ENCODE measurements around the gene RCL1. TPM values are rescaled to one million over a fixed set of nuclear protein-coding genes. Genes with fewer than 3 reads are reported as not detected.
"Not testable (repeated sequence)": the region's sequence is repeated elsewhere in the genome, so short reads cannot be mapped to it uniquely, and the experiment has no call there.

Gene RCL1
- 12.2 and 16.4 TPM in 2 replicates for total RNA-seq (2012; rRNA removed)

- Histone ChIP-seq H3K4me1 (ENCODE audit: control insufficient read depth, insufficient read depth, low read length) (peaks cover 9% of the 10 kb centered on the region), H3K27me3 (ENCODE audit: control insufficient read depth, insufficient read depth, low read length) (no peaks in the 10 kb centered on the region), H3K9ac (ENCODE audit: low read depth, low read length) (peak within 1 kb of the TSS; percentile 80), H3K4me2 (ENCODE audit: low read length) (peak within 1 kb of the TSS; percentile 89), H3K36me3 (ENCODE audit: insufficient read depth, low read length) (no peaks in the 10 kb centered on the region), H3K4me3 (ENCODE audit: low read length) (peak within 1 kb of the TSS; percentile 82), H3K9me3 (replicated peaks; ENCODE audit: low read length) (no peaks in the 10 kb centered on the region)
These were observed at the start of gene RCL1 for GRCh38 chr9:4792572-4793458. TSS of gene RCL1 (plus strand) at chr9:4792944. CDS start at chr9:4793092, 148 bp downstream.

- Histone ChIP-seq H3K36me3 (ENCODE audit: insufficient read depth, low read length) (no peaks in the 10 kb centered on the region), H3K4me2 (ENCODE audit: low read length) (no peak overlapping the region), H3K4me3 (ENCODE audit: low read length) (no peak overlapping the region), H3K4me1 (ENCODE audit: control insufficient read depth, insufficient read depth, low read length) (peaks cover 23% of the 10 kb centered on the region), H3K27me3 (ENCODE audit: control insufficient read depth, insufficient read depth, low read length) (no peaks in the 10 kb centered on the region), H3K9ac (ENCODE audit: low read depth, low read length) (no peak overlapping the region), H3K9me3 (replicated peaks; ENCODE audit: low read length) (no peaks in the 10 kb centered on the region)
These were observed 49.4 kb upstream of the RCL1 start for GRCh38 chr9:4743131-4743875.

GRCh38 chr9:4746278-4747030 is 46.3 kb upstream of the RCL1 start:
- H3K4me2 ChIP-seq (ENCODE audit: low read length): no peak overlapping the region
- no peak overlapping the region for H3K9ac ChIP-seq (ENCODE audit: low read depth, low read length)
- H3K4me3 ChIP-seq (ENCODE audit: low read length): no peak overlapping the region
- H3K36me3 ChIP-seq (ENCODE audit: insufficient read depth, low read length): no peaks in the 10 kb centered on the region
- peaks cover 11% of the 10 kb centered on the region for H3K4me1 ChIP-seq (ENCODE audit: control insufficient read depth, insufficient read depth, low read length)
- no peaks in the 10 kb centered on the region for H3K27me3 ChIP-seq (ENCODE audit: control insufficient read depth, insufficient read depth, low read length)
- no peaks in the 10 kb centered on the region for H3K9me3 ChIP-seq (replicated peaks; ENCODE audit: low read length)

GRCh38 chr9:4748612-4749011 is 44.1 kb upstream of the RCL1 start:
- Histone ChIP-seq H3K4me1 (ENCODE audit: control insufficient read depth, insufficient read depth, low read length) (no peaks in the 10 kb centered on the region), H3K9me3 (replicated peaks; ENCODE audit: low read length) (no peaks in the 10 kb centered on the region), H3K36me3 (ENCODE audit: insufficient read depth, low read length) (no peaks in the 10 kb centered on the region), H3K4me3 (ENCODE audit: low read length) (no peak overlapping the region), H3K27me3 (ENCODE audit: control insufficient read depth, insufficient read depth, low read length) (peaks cover 8% of the 10 kb centered on the region), H3K4me2 (ENCODE audit: low read length) (no peak overlapping the region), H3K9ac (ENCODE audit: low read depth, low read length) (no peak overlapping the region)

- Histone ChIP-seq H3K36me3 (ENCODE audit: insufficient read depth, low read length) (no peaks in the 10 kb centered on the region), H3K9ac (ENCODE audit: low read depth, low read length) (no peak overlapping the region), H3K4me2 (ENCODE audit: low read length) (no peak overlapping the region), H3K27me3 (ENCODE audit: control insufficient read depth, insufficient read depth, low read length) (peaks cover 8% of the 10 kb centered on the region), H3K4me1 (ENCODE audit: control insufficient read depth, insufficient read depth, low read length) (no peaks in the 10 kb centered on the region), H3K4me3 (ENCODE audit: low read length) (no peak overlapping the region), H3K9me3 (replicated peaks; ENCODE audit: low read length) (no peaks in the 10 kb centered on the region)
These were observed 42.6 kb upstream of the RCL1 start for GRCh38 chr9:4750023-4750673.

- H3K4me3 ChIP-seq (ENCODE audit: low read length); H3K4me1 ChIP-seq (ENCODE audit: control insufficient read depth, insufficient read depth, low read length); H3K9ac ChIP-seq (ENCODE audit: low read depth, low read length); H3K36me3 ChIP-seq (ENCODE audit: insufficient read depth, low read length); H3K9me3 ChIP-seq (replicated peaks; ENCODE audit: low read length); H3K4me2 ChIP-seq (ENCODE audit: low read length): not testable (repeated sequence)
- peaks cover 13% of the 10 kb centered on the region for H3K27me3 ChIP-seq (ENCODE audit: control insufficient read depth, insufficient read depth, low read length)
These were observed 38.2 kb upstream of the RCL1 start for GRCh38 chr9:4754530-4754929.

- no peaks in the 10 kb centered on the region for H3K36me3 ChIP-seq (ENCODE audit: insufficient read depth, low read length)
- H3K4me1 ChIP-seq (ENCODE audit: control insufficient read depth, insufficient read depth, low read length): no peaks in the 10 kb centered on the region
- H3K9me3 ChIP-seq (replicated peaks; ENCODE audit: low read length): no peaks in the 10 kb centered on the region
- H3K27me3 ChIP-seq (ENCODE audit: control insufficient read depth, insufficient read depth, low read length): peaks cover 15% of the 10 kb centered on the region
- H3K4me2 ChIP-seq (ENCODE audit: low read length): no peak overlapping the region
- H3K4me3 ChIP-seq (ENCODE audit: low read length): no peak overlapping the region
- H3K9ac ChIP-seq (ENCODE audit: low read depth, low read length): no peak overlapping the region
These were observed 37.6 kb upstream of the RCL1 start for GRCh38 chr9:4755026-4755609.

GRCh38 chr9:4756420-4756819 is 36.3 kb upstream of the RCL1 start:
- H3K9me3 ChIP-seq (replicated peaks; ENCODE audit: low read length): no peaks in the 10 kb centered on the region
- peaks cover 19% of the 10 kb centered on the region for H3K27me3 ChIP-seq (ENCODE audit: control insufficient read depth, insufficient read depth, low read length)
- H3K4me2 ChIP-seq (ENCODE audit: low read length): no peak overlapping the region
- no peaks in the 10 kb centered on the region for H3K4me1 ChIP-seq (ENCODE audit: control insufficient read depth, insufficient read depth, low read length)
- no peak overlapping the region for H3K9ac ChIP-seq (ENCODE audit: low read depth, low read length)
- H3K36me3 ChIP-seq (ENCODE audit: insufficient read depth, low read length): no peaks in the 10 kb centered on the region
- no peak overlapping the region for H3K4me3 ChIP-seq (ENCODE audit: low read length)

GRCh38 chr9:4760122-4760521 is 32.6 kb upstream of the RCL1 start:
- Histone ChIP-seq H3K36me3 (ENCODE audit: insufficient read depth, low read length) (no peaks in the 10 kb centered on the region), H3K9ac (ENCODE audit: low read depth, low read length) (no peak overlapping the region), H3K4me1 (ENCODE audit: control insufficient read depth, insufficient read depth, low read length) (peaks cover 9% of the 10 kb centered on the region), H3K27me3 (ENCODE audit: control insufficient read depth, insufficient read depth, low read length) (peaks cover 13% of the 10 kb centered on the region), H3K4me2 (ENCODE audit: low read length) (no peak overlapping the region), H3K4me3 (ENCODE audit: low read length) (no peak overlapping the region), H3K9me3 (replicated peaks; ENCODE audit: low read length) (no peaks in the 10 kb centered on the region)

- H3K4me3 ChIP-seq (ENCODE audit: low read length): peak overlapping the region; percentile 10
- H3K36me3 ChIP-seq (ENCODE audit: insufficient read depth, low read length): no peaks in the 10 kb centered on the region
- no peaks in the 10 kb centered on the region for H3K9me3 ChIP-seq (replicated peaks; ENCODE audit: low read length)
- peaks cover 13% of the 10 kb centered on the region for H3K27me3 ChIP-seq (ENCODE audit: control insufficient read depth, insufficient read depth, low read length)
- peaks cover 9% of the 10 kb centered on the region for H3K4me1 ChIP-seq (ENCODE audit: control insufficient read depth, insufficient read depth, low read length)
- peak overlapping the region; percentile 63 for H3K4me2 ChIP-seq (ENCODE audit: low read length)
- H3K9ac ChIP-seq (ENCODE audit: low read depth, low read length): peak overlapping the region; percentile 35
These were observed 30.4 kb upstream of the RCL1 start for GRCh38 chr9:4762108-4762885.
